Measurements from ENCODE around the gene GLT8D2.

The GLT8D2 gene

GRCh38 chr12:104064031-104064841, 14.2 kb upstream of the GLT8D2 start, which contains the start of gene HCFC2:
Gene HCFC2, plus strand, starts transcription at chr12:104064531. Its CDS starts 30 bp downstream, at chr12:104064561.
- peaks cover 10% of the 10 kb centered on the region for H3K79me1 ChIP-seq (replicated peaks; ENCODE audit: low read length, poor library complexity, severe bottlenecking)
- peaks cover 0 to 14% of the 10 kb centered on the region in 2 experiments for H3K27me3 ChIP-seq (ENCODE audit: control insufficient read depth in 1 of 2, insufficient read depth in 1 of 2, low read length in 2 of 2)
- H2AFZ ChIP-seq (ENCODE audit: low read depth, low read length), result peak within 1 kb of the TSS; percentile 89
- H3K9me3 ChIP-seq (ENCODE audit: control insufficient read depth, low read length), result no peaks in the 10 kb centered on the region
- peak within 1 kb of the TSS; percentile 55 for H2BK15ac ChIP-seq (ENCODE audit: low read depth, poor library complexity, severe bottlenecking)
- peak within 1 kb of the TSS; percentile 96 for H4K91ac ChIP-seq (ENCODE audit: low read length)
- peak within 1 kb of the TSS; percentile 95 for H3K9ac ChIP-seq (ENCODE audit: low read length)
- peak; percentile 93 for DNase-seq
- H3K23ac ChIP-seq (ENCODE audit: low read length in 2 of 2), result peak within 1 kb of the TSS in 1 of 2 experiments; percentile 97
- peak within 1 kb of the TSS; percentile 68 to 90 for H3K4ac ChIP-seq (ENCODE audit: low read depth in 1 of 2, low read length in 2 of 2)
- peak within 1 kb of the TSS; percentile 83 for H2BK120ac ChIP-seq (ENCODE audit: low read depth, low read length)
- H3K18ac ChIP-seq (ENCODE audit: low read depth in 1 of 2, low read length in 2 of 2), result peak within 1 kb of the TSS; percentile 97
- peak within 1 kb of the TSS; percentile 98 for H4K8ac ChIP-seq (ENCODE audit: low read length)
- peak within 1 kb of the TSS; percentile 92 for H3K4me3 ChIP-seq (ENCODE audit: insufficient read depth in 1 of 2, low read depth in 1 of 2, low read length in 2 of 2)
- peaks cover 4 to 24% of the 10 kb centered on the region in 2 experiments for H3K36me3 ChIP-seq (ENCODE audit: control insufficient read depth in 1 of 2, insufficient read depth in 2 of 2, low read depth in 1 of 2, low read length in 2 of 2)
- no peak within 1 kb of the TSS for H2BK5ac ChIP-seq (ENCODE audit: low read depth, low read length, poor library complexity, severe bottlenecking)
- peak within 1 kb of the TSS; percentile 96 for H3K4me2 ChIP-seq (ENCODE audit: low read length, poor library complexity, severe bottlenecking)
- H3K4me1 ChIP-seq (ENCODE audit: control insufficient read depth, insufficient read depth, low read depth, low read length), result peaks cover 3% of the 10 kb centered on the region
- H3K14ac ChIP-seq (ENCODE audit: low read length in 2 of 2), result peak within 1 kb of the TSS in 1 of 2 experiments; percentile 83
- peak within 1 kb of the TSS; percentile 28 to 76 for H2BK12ac ChIP-seq (ENCODE audit: low read length in 2 of 2)
- no peak within 1 kb of the TSS for H2AK5ac ChIP-seq (ENCODE audit: low read length, severe bottlenecking)
- H3K27ac ChIP-seq (ENCODE audit: low read length, poor library complexity, severe bottlenecking), result peak within 1 kb of the TSS; percentile 64
- under 1% methylated on average over 56 of the region's 74 CpGs for WGBS

DNA sequence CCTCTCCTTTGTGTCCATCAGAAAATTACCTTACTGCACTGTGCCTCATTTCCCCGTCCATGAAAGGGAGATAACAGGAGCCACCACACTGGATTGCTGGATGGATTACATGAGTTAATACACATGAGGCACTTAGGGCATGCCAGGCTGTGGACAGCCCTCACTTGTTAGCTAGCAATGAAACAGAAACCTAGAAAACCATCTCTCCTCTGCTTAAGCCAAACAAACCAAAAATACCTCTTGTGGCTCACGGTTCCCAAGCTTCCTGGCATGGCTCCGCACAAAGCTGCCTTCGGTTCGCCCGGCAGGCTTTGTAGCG, 13.7 kb upstream of the GLT8D2 start:
- DNase-seq, result peak; percentile 73
- peaks cover 8% of the 10 kb centered on the region for H3K79me1 ChIP-seq (replicated peaks; ENCODE audit: low read length, poor library complexity, severe bottlenecking)
- peak overlapping the region; percentile 28 to 70 for H2BK12ac ChIP-seq (ENCODE audit: low read length in 2 of 2)
- peak overlapping the region; percentile 92 for H3K4me3 ChIP-seq (ENCODE audit: insufficient read depth in 1 of 2, low read depth in 1 of 2, low read length in 2 of 2)
- H3K27me3 ChIP-seq (ENCODE audit: control insufficient read depth in 1 of 2, insufficient read depth in 1 of 2, low read length in 2 of 2), result peaks cover 0 to 14% of the 10 kb centered on the region in 2 experiments
- H3K18ac ChIP-seq (ENCODE audit: low read depth in 1 of 2, low read length in 2 of 2), result peak overlapping the region; percentile 35 to 74
- 7% methylated on average over 7 of the region's 7 CpGs for WGBS
- peaks cover 3% of the 10 kb centered on the region for H3K4me1 ChIP-seq (ENCODE audit: control insufficient read depth, insufficient read depth, low read depth, low read length)
- no peak overlapping the region for H2BK120ac ChIP-seq (ENCODE audit: low read depth, low read length)
- H3K9me3 ChIP-seq (ENCODE audit: control insufficient read depth, low read length), result no peaks in the 10 kb centered on the region
- H2AK5ac ChIP-seq (ENCODE audit: low read length, severe bottlenecking), result no peak overlapping the region
- H2AFZ ChIP-seq (ENCODE audit: low read depth, low read length), result peak overlapping the region; percentile 84
- peak overlapping the region; percentile 74 for H3K4me2 ChIP-seq (ENCODE audit: low read length, poor library complexity, severe bottlenecking)
- H2BK5ac ChIP-seq (ENCODE audit: low read depth, low read length, poor library complexity, severe bottlenecking), result no peak overlapping the region
- no peak overlapping the region for H4K91ac ChIP-seq (ENCODE audit: low read length)
- no peak overlapping the region for H3K23ac ChIP-seq (ENCODE audit: low read length in 2 of 2)
- peak overlapping the region; percentile 95 for H3K9ac ChIP-seq (ENCODE audit: low read length)
- H2BK15ac ChIP-seq (ENCODE audit: low read depth, poor library complexity, severe bottlenecking), result no peak overlapping the region
- H3K14ac ChIP-seq (ENCODE audit: low read length in 2 of 2), result peak overlapping the region in 1 of 2 experiments; percentile 5
- H3K36me3 ChIP-seq (ENCODE audit: control insufficient read depth in 1 of 2, insufficient read depth in 2 of 2, low read depth in 1 of 2, low read length in 2 of 2), result peaks cover 0 to 18% of the 10 kb centered on the region in 2 experiments
- H4K8ac ChIP-seq (ENCODE audit: low read length), result no peak overlapping the region
- H3K4ac ChIP-seq (ENCODE audit: low read depth in 1 of 2, low read length in 2 of 2), result peak overlapping the region; percentile 48 to 71
- peak overlapping the region; percentile 64 for H3K27ac ChIP-seq (ENCODE audit: low read length, poor library complexity, severe bottlenecking)

- Histone ChIP-seq H3K4me2 (ENCODE audit: low read length, poor library complexity, severe bottlenecking) (no peak overlapping the region), H4K8ac (ENCODE audit: low read length) (no peak overlapping the region), H2BK15ac (ENCODE audit: low read depth, poor library complexity, severe bottlenecking) (no peak overlapping the region), H3K4me1 (ENCODE audit: control insufficient read depth, insufficient read depth, low read depth, low read length) (peaks cover 3% of the 10 kb centered on the region), H3K14ac (ENCODE audit: low read length in 2 of 2) (no peak overlapping the region), H3K36me3 (ENCODE audit: control insufficient read depth in 1 of 2, insufficient read depth in 2 of 2, low read depth in 1 of 2, low read length in 2 of 2) (no peaks in the 10 kb centered on the region), H3K18ac (ENCODE audit: low read depth in 1 of 2, low read length in 2 of 2) (no peak overlapping the region), H3K23ac (ENCODE audit: low read length in 2 of 2) (no peak overlapping the region), H3K4me3 (ENCODE audit: insufficient read depth in 1 of 2, low read depth in 1 of 2, low read length in 2 of 2) (no peak overlapping the region), H2BK12ac (ENCODE audit: low read length in 2 of 2) (no peak overlapping the region), H4K91ac (ENCODE audit: low read length) (no peak overlapping the region), H3K9me3 (ENCODE audit: control insufficient read depth, low read length) (no peaks in the 10 kb centered on the region), H2BK5ac (ENCODE audit: low read depth, low read length, poor library complexity, severe bottlenecking) (no peak overlapping the region), H2AFZ (ENCODE audit: low read depth, low read length) (no peak overlapping the region), H3K27ac (ENCODE audit: low read length, poor library complexity, severe bottlenecking) (no peak overlapping the region), H2BK120ac (ENCODE audit: low read depth, low read length) (no peak overlapping the region), H3K27me3 (ENCODE audit: control insufficient read depth in 1 of 2, insufficient read depth in 1 of 2, low read length in 2 of 2) (peaks cover 0 to 14% of the 10 kb centered on the region in 2 experiments), H3K4ac (ENCODE audit: low read depth in 1 of 2, low read length in 2 of 2) (no peak overlapping the region), H3K79me1 (replicated peaks; ENCODE audit: low read length, poor library complexity, severe bottlenecking) (peaks cover 6% of the 10 kb centered on the region), H3K9ac (ENCODE audit: low read length) (no peak overlapping the region), H2AK5ac (ENCODE audit: low read length, severe bottlenecking) (no peak overlapping the region)
- DNase-seq, result no peak
- WGBS, result 51% methylated on average over 2 of the region's 2 CpGs
These were observed 10.8 kb upstream of the GLT8D2 start for GRCh38 chr12:104060791-104061190.

GRCh38 chr12:104059963-104060362, 10.0 kb upstream of the GLT8D2 start:
- 86% methylated on average over 2 of the region's 2 CpGs for WGBS
- H3K9me3 ChIP-seq (ENCODE audit: control insufficient read depth, low read length), result no peaks in the 10 kb centered on the region
- no peak overlapping the region for H3K18ac ChIP-seq (ENCODE audit: low read depth in 1 of 2, low read length in 2 of 2)
- peaks cover 1% of the 10 kb centered on the region for H3K4me1 ChIP-seq (ENCODE audit: control insufficient read depth, insufficient read depth, low read depth, low read length)
- DNase-seq, result no peak
- H3K9ac ChIP-seq (ENCODE audit: low read length), result no peak overlapping the region
- H3K4me2 ChIP-seq (ENCODE audit: low read length, poor library complexity, severe bottlenecking), result no peak overlapping the region
- H2BK15ac ChIP-seq (ENCODE audit: low read depth, poor library complexity, severe bottlenecking), result no peak overlapping the region
- no peak overlapping the region for H2BK12ac ChIP-seq (ENCODE audit: low read length in 2 of 2)
- no peaks in the 10 kb centered on the region for H3K36me3 ChIP-seq (ENCODE audit: control insufficient read depth in 1 of 2, insufficient read depth in 2 of 2, low read depth in 1 of 2, low read length in 2 of 2)
- no peak overlapping the region for H3K27ac ChIP-seq (ENCODE audit: low read length, poor library complexity, severe bottlenecking)
- H4K91ac ChIP-seq (ENCODE audit: low read length), result no peak overlapping the region
- H3K4ac ChIP-seq (ENCODE audit: low read depth in 1 of 2, low read length in 2 of 2), result no peak overlapping the region
- H3K79me1 ChIP-seq (replicated peaks; ENCODE audit: low read length, poor library complexity, severe bottlenecking), result peaks cover 2% of the 10 kb centered on the region
- no peak overlapping the region for H4K8ac ChIP-seq (ENCODE audit: low read length)
- H2BK120ac ChIP-seq (ENCODE audit: low read depth, low read length), result no peak overlapping the region
- H3K23ac ChIP-seq (ENCODE audit: low read length in 2 of 2), result no peak overlapping the region
- H2AK5ac ChIP-seq (ENCODE audit: low read length, severe bottlenecking), result no peak overlapping the region
- no peak overlapping the region for H2AFZ ChIP-seq (ENCODE audit: low read depth, low read length)
- no peak overlapping the region for H2BK5ac ChIP-seq (ENCODE audit: low read depth, low read length, poor library complexity, severe bottlenecking)
- no peak overlapping the region for H3K4me3 ChIP-seq (ENCODE audit: insufficient read depth in 1 of 2, low read depth in 1 of 2, low read length in 2 of 2)
- peaks cover 0 to 16% of the 10 kb centered on the region in 2 experiments for H3K27me3 ChIP-seq (ENCODE audit: control insufficient read depth in 1 of 2, insufficient read depth in 1 of 2, low read length in 2 of 2)
- H3K14ac ChIP-seq (ENCODE audit: low read length in 2 of 2), result no peak overlapping the region
